Astrocyte (in vitro differentiated cells and primary cell): Measurements from ENCODE around the gene DQX1.

ENCODE experiments used
- EZH2 ChIP-seq: IDR thresholded peaks from 2 replicates; pipeline ENCODE4 v1.6.1; 2012; ENCODE audit warnings: mild to moderate bottlenecking, low read length, inconsistent platforms; ENCODE audit not compliant: insufficient read depth
- TF ChIP-seq, protein P1 (sequence below): IDR thresholded peaks from 2 replicates; pipeline ENCODE4 v1.5.1; 2011; ENCODE audit warnings: low read depth, mild to moderate bottlenecking, inconsistent platforms, low read length, moderate library complexity; ENCODE audit not compliant: insufficient read depth

- TF ChIP-seq, protein P1, sequence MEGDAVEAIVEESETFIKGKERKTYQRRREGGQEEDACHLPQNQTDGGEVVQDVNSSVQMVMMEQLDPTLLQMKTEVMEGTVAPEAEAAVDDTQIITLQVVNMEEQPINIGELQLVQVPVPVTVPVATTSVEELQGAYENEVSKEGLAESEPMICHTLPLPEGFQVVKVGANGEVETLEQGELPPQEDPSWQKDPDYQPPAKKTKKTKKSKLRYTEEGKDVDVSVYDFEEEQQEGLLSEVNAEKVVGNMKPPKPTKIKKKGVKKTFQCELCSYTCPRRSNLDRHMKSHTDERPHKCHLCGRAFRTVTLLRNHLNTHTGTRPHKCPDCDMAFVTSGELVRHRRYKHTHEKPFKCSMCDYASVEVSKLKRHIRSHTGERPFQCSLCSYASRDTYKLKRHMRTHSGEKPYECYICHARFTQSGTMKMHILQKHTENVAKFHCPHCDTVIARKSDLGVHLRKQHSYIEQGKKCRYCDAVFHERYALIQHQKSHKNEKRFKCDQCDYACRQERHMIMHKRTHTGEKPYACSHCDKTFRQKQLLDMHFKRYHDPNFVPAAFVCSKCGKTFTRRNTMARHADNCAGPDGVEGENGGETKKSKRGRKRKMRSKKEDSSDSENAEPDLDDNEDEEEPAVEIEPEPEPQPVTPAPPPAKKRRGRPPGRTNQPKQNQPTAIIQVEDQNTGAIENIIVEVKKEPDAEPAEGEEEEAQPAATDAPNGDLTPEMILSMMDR, result no peak
- peak; percentile 89 for TF ChIP-seq EZH2
Observed at GRCh38 chr2:74498500-74499266, 27.3 kb downstream of the DQX1 start.
